ENCODE measurements around the gene RPEL1.
"Not testable (repeated sequence)": the region's sequence is repeated elsewhere in the genome, so short reads cannot be mapped to it uniquely, and the experiment has no call there.

RPEL1 gene

DNA sequence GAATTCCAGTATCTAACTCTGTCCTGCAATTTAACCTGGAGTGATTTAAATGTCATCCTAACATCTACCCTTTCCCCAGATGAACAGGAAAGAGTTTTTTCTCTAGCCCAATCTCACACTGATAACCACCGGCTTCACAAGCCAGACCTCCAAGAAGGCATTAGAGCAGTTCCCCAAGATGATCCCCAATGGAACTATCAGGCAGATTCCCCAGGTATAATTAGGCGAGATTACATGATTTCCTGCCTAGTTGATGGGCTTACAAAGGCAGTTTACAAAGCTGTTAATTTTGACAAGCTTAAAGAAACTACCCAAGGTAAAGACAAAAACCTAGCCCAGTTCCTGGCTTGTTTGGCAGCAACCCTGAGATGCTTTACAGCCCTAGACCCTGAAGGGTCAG lies 38.5 kb upstream of the RPEL1 start:
- no peak overlapping the region for H2AFZ ChIP-seq (ENCODE audit: low read length)
- H3K9ac ChIP-seq (ENCODE audit: low read depth, low read length, poor library complexity, severe bottlenecking) = no peak overlapping the region
- H3F3A ChIP-seq (ENCODE audit: low read depth) = no peaks in the 10 kb centered on the region
- H3K36me3 ChIP-seq (ENCODE audit: insufficient read depth, low read length) = no peaks in the 10 kb centered on the region
- H3K4me3 ChIP-seq (ENCODE audit: low read length, poor library complexity, severe bottlenecking) = no peak overlapping the region
- TF ChIP-seq, protein P1, sequence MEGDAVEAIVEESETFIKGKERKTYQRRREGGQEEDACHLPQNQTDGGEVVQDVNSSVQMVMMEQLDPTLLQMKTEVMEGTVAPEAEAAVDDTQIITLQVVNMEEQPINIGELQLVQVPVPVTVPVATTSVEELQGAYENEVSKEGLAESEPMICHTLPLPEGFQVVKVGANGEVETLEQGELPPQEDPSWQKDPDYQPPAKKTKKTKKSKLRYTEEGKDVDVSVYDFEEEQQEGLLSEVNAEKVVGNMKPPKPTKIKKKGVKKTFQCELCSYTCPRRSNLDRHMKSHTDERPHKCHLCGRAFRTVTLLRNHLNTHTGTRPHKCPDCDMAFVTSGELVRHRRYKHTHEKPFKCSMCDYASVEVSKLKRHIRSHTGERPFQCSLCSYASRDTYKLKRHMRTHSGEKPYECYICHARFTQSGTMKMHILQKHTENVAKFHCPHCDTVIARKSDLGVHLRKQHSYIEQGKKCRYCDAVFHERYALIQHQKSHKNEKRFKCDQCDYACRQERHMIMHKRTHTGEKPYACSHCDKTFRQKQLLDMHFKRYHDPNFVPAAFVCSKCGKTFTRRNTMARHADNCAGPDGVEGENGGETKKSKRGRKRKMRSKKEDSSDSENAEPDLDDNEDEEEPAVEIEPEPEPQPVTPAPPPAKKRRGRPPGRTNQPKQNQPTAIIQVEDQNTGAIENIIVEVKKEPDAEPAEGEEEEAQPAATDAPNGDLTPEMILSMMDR (conservative IDR thresholded peaks at IDR 0.05; ENCODE audit: low read length) = no peak
- TF ChIP-seq EZH2phosphoT487 (IDR thresholded peaks at IDR 0.05; ENCODE audit: borderline replicate concordance) = no peak
- H3K9me2 ChIP-seq (replicated peaks; ENCODE audit: low read depth, low read length) = no peaks in the 10 kb centered on the region
- H3K9me3 ChIP-seq (ENCODE audit: insufficient read depth, low read depth, low read length) = no peaks in the 10 kb centered on the region
- no peaks in the 10 kb centered on the region for H3K27me3 ChIP-seq (ENCODE audit: insufficient read depth, low read length, poor library complexity, severe bottlenecking)
- no peak overlapping the region for H3K4me2 ChIP-seq (ENCODE audit: low read depth, low read length, poor library complexity, severe bottlenecking)
- no peaks in the 10 kb centered on the region for H3K4me1 ChIP-seq (ENCODE audit: insufficient read depth, low read length, poor library complexity, severe bottlenecking)
- no peaks in the 10 kb centered on the region for H4K20me1 ChIP-seq (ENCODE audit: insufficient read depth, low read length, poor library complexity, severe bottlenecking)
- no peaks in the 10 kb centered on the region for H3K79me2 ChIP-seq (ENCODE audit: insufficient read depth, low read length)

DNA sequence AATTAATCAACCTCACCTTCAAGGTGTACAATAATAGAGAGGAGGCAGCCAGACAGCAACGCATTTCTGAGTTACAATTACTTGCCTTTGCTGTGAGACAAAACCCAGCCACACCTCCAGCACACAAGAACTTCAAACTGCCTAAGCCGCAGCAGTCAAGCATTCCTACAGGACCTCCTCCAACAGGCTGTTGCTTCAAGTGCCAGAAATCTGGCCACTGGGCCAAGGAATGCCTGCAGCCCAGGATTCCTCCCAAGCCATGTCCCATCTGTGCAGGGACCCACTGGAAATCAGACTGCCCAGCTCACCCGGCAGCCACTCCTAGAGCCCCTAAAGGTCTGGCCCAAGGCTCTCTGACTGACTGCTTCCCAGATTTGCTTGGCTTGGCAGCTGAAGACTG lies 38.0 kb upstream of the RPEL1 start:
- not testable (repeated sequence) for H4K20me1 ChIP-seq (ENCODE audit: insufficient read depth, low read length, poor library complexity, severe bottlenecking); H3K4me1 ChIP-seq (ENCODE audit: insufficient read depth, low read length, poor library complexity, severe bottlenecking); H3F3A ChIP-seq (ENCODE audit: low read depth); H3K9me3 ChIP-seq (ENCODE audit: insufficient read depth, low read depth, low read length); H2AFZ ChIP-seq (ENCODE audit: low read length); H3K9me2 ChIP-seq (replicated peaks; ENCODE audit: low read depth, low read length); H3K4me2 ChIP-seq (ENCODE audit: low read depth, low read length, poor library complexity, severe bottlenecking); H3K9ac ChIP-seq (ENCODE audit: low read depth, low read length, poor library complexity, severe bottlenecking); H3K36me3 ChIP-seq (ENCODE audit: insufficient read depth, low read length); H3K27me3 ChIP-seq (ENCODE audit: insufficient read depth, low read length, poor library complexity, severe bottlenecking); H3K79me2 ChIP-seq (ENCODE audit: insufficient read depth, low read length); H3K4me3 ChIP-seq (ENCODE audit: low read length, poor library complexity, severe bottlenecking)

DNA sequence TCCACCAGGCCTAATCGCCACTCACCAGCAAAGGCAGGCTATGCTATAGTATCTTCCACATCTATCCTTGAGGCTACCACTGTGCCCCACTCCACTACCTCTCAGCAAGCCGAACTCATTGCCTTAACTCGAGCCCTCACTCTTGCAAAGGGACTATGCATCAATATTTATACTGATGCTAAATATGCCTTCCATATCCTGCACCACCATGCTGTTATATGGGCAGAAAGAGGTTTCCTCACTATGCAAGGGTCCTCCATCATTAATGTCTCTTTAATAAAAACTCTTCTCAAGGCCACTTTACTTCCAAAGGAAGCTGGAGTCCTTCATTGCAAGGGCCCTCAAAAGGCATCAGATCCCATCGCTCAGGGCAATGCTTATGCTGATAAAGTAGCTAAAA lies 35.4 kb upstream of the RPEL1 start:
- not testable (repeated sequence) for H2AFZ ChIP-seq (ENCODE audit: low read length); H3K9ac ChIP-seq (ENCODE audit: low read depth, low read length, poor library complexity, severe bottlenecking); H3K27me3 ChIP-seq (ENCODE audit: insufficient read depth, low read length, poor library complexity, severe bottlenecking); H3F3A ChIP-seq (ENCODE audit: low read depth); H3K4me2 ChIP-seq (ENCODE audit: low read depth, low read length, poor library complexity, severe bottlenecking); H3K36me3 ChIP-seq (ENCODE audit: insufficient read depth, low read length); H3K79me2 ChIP-seq (ENCODE audit: insufficient read depth, low read length); H4K20me1 ChIP-seq (ENCODE audit: insufficient read depth, low read length, poor library complexity, severe bottlenecking); H3K9me3 ChIP-seq (ENCODE audit: insufficient read depth, low read depth, low read length); H3K9me2 ChIP-seq (replicated peaks; ENCODE audit: low read depth, low read length); H3K4me3 ChIP-seq (ENCODE audit: low read length, poor library complexity, severe bottlenecking); H3K4me1 ChIP-seq (ENCODE audit: insufficient read depth, low read length, poor library complexity, severe bottlenecking)

DNA sequence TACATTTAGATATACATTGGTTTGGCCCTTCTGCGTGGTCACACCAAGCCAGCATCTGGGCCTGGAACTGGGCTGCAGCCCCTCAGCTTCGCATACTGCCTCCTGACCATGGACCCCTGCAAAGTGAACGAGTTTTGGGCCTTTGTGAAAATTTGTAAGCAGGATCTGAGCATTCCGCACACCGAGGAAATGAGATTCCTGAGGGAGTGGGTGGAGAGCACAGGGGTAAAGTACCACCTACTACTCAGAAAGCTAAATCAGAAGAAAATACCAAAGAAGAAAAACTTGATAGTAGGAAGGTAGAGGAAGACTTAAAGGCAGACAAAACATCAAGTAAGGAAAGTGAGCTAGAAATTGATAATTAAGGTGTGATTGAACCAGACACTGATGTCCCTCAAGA lies 30.1 kb upstream of the RPEL1 start:
- Histone ChIP-seq H3F3A (ENCODE audit: low read depth) (no peaks in the 10 kb centered on the region), H3K4me1 (ENCODE audit: insufficient read depth, low read length, poor library complexity, severe bottlenecking) (no peaks in the 10 kb centered on the region), H4K20me1 (ENCODE audit: insufficient read depth, low read length, poor library complexity, severe bottlenecking) (no peaks in the 10 kb centered on the region), H2AFZ (ENCODE audit: low read length) (no peak overlapping the region), H3K4me2 (ENCODE audit: low read depth, low read length, poor library complexity, severe bottlenecking) (no peak overlapping the region), H3K9me2 (replicated peaks; ENCODE audit: low read depth, low read length) (no peaks in the 10 kb centered on the region), H3K27me3 (ENCODE audit: insufficient read depth, low read length, poor library complexity, severe bottlenecking) (no peaks in the 10 kb centered on the region), H3K36me3 (ENCODE audit: insufficient read depth, low read length) (no peaks in the 10 kb centered on the region), H3K79me2 (ENCODE audit: insufficient read depth, low read length) (no peaks in the 10 kb centered on the region), H3K9ac (ENCODE audit: low read depth, low read length, poor library complexity, severe bottlenecking) (no peak overlapping the region), H3K9me3 (ENCODE audit: insufficient read depth, low read depth, low read length) (no peaks in the 10 kb centered on the region), H3K4me3 (ENCODE audit: low read length, poor library complexity, severe bottlenecking) (no peak overlapping the region)
- no peak for TF ChIP-seq EZH2phosphoT487 (IDR thresholded peaks at IDR 0.05; ENCODE audit: borderline replicate concordance)
- TF ChIP-seq, protein P1 (conservative IDR thresholded peaks at IDR 0.05; ENCODE audit: low read length) = no peak

DNA sequence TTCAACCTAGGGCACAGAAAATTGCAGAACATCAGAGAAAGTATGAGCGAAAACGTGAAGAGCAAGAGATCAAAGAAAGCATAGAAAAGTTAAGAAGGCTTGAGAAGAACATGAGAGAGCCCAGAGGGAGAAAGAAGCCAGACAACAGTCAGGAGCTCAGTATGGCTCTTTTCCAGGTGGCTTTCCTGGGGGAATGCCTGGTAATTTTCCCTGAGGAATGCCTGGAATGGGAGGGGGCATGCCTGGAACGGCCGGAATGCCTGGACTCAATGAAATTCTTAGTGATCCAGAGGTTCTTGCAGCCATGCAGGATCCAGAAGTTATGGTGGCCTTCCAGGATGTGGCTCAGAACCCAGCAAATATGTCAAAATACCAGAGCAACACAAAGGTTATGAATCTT lies 29.3 kb upstream of the RPEL1 start:
- H3K4me3 ChIP-seq (ENCODE audit: low read length, poor library complexity, severe bottlenecking); H3K9ac ChIP-seq (ENCODE audit: low read depth, low read length, poor library complexity, severe bottlenecking); H3K27me3 ChIP-seq (ENCODE audit: insufficient read depth, low read length, poor library complexity, severe bottlenecking); H3F3A ChIP-seq (ENCODE audit: low read depth); H2AFZ ChIP-seq (ENCODE audit: low read length); H3K4me1 ChIP-seq (ENCODE audit: insufficient read depth, low read length, poor library complexity, severe bottlenecking); H3K36me3 ChIP-seq (ENCODE audit: insufficient read depth, low read length); H3K9me3 ChIP-seq (ENCODE audit: insufficient read depth, low read depth, low read length); H3K4me2 ChIP-seq (ENCODE audit: low read depth, low read length, poor library complexity, severe bottlenecking); H4K20me1 ChIP-seq (ENCODE audit: insufficient read depth, low read length, poor library complexity, severe bottlenecking); H3K9me2 ChIP-seq (replicated peaks; ENCODE audit: low read depth, low read length); H3K79me2 ChIP-seq (ENCODE audit: insufficient read depth, low read length): not testable (repeated sequence)
